Endothelial cell of coronary artery (primary cell): ENCODE data around the gene SFXN4. TPM values are rescaled to one million over a fixed set of nuclear protein-coding genes. Genes with fewer than 3 reads are reported as not detected.

Experiments
- total RNA-seq: library from RNA; depleted of rRNA; stranded (reverse); fragments of >200 nt; gene quantifications from 2 replicates; pipeline ENCODE4 v1.2.3, GENCODE V29; 2014

SFXN4 gene, protein sequence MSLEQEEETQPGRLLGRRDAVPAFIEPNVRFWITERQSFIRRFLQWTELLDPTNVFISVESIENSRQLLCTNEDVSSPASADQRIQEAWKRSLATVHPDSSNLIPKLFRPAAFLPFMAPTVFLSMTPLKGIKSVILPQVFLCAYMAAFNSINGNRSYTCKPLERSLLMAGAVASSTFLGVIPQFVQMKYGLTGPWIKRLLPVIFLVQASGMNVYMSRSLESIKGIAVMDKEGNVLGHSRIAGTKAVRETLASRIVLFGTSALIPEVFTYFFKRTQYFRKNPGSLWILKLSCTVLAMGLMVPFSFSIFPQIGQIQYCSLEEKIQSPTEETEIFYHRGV
- total RNA-seq = 11.6 and 14.7 TPM in 2 replicates

DNA sequence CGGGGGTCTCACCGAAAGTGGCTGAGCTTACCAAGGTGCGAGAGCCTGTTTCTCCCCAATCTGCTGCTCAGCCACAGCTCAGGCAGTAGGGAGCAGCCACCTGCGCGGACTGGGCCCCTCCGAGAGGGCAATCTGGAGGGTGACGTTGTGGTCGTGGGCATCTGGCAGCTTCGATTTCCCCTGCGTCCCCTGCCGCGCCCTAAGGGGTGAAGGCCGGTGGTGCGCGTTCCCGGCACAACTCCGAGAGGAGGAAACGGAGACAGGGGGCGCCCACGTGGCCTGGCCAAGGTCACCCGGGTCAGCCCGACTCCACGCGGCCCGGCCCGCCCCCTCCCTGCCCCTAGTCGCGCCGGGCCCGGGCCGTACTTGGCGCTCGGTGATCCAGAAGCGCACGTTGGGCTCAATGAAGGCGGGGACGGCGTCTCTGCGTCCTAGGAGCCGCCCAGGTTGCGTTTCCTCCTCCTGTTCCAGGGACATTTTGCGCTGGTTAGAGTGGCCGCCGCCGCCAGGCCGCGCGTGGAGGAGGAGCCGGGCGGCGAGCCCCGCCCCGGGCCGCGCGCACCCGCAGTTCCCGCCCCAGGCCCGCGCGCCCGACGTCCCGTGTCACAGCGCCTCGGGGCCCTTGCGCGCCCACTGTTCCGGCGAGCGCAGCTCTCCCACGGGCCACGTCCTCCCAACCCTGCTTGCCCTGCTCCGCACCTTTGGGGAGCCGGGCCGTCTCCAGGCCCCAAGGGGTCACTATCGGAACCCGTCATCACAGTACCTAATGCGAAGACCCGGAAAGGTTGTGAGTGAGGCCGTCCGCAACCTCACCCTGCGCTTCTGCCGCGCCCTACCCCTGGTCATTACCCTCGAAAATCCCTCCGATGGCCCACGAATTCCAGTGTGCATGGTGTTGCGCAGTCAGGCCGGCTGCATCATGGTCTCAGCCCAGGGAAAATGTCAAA, at the start of gene SFXN4:
SFXN4 (minus strand) TSS at position 544 of the 947 bp plus-strand sequence; CDS start at position 477, 67 bp downstream.

DNA sequence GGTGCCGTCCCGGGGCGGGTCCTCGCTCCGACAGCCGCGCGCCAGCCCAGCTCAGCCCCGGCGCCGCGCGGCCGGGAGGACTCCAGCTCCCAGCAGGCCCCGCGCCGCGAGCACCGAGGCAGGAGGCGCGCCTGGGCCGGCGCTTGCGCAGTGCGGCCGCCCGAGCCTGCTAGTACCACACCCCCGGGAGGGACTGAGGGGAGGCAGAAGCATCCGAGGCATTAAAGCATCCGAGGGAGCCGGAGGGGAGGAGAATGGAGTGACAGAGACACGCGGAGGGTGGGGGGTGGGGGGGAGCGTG, 41.8 kb upstream of the SFXN4 start, which contains the start of gene GRK5:
GRK5 (plus strand) TSS at position 206 of the 301 bp plus-strand sequence. CDS start 347 bp downstream, outside the sequence.

DNA sequence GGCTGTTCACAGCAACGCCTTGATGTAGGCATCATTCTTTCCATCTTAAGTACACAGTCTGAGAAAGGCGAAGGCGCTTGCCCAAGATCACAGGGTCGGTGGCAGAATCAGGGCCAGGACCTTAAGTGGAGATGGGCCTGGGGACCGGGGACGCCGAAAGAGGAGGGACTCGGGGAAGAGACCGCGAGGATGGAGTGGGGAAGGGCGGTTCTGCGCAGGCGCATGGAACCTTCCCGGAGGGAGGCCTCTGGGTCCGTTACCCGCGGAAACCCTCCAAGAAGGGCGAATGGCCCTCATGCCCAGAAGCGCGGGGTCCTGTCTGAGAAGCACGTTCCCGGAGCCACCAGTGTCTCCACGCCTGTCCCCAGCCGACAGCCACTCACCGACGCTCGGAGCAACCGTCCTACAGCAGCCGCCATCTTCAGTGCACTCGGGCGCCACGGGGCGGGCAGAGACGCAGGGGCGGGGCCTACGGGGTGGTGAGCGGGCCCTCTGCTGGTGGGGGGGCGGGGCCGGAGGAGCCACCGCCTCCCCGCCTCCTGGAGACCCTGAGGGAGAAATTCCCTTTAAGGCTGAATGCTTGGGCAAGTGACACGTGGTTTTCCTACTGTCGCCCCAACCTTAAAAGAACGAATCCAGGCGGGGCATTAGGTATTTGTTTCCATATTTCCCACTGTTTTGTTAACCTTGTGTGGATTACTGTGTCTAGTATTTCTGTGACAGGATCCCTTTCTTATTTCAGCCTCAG, 13.0 kb upstream of the SFXN4 start, which contains the start of gene PRDX3:
PRDX3 (minus strand) TSS at position 441 of the 748 bp plus-strand sequence; CDS start at position 419, 22 bp downstream.

DNA sequence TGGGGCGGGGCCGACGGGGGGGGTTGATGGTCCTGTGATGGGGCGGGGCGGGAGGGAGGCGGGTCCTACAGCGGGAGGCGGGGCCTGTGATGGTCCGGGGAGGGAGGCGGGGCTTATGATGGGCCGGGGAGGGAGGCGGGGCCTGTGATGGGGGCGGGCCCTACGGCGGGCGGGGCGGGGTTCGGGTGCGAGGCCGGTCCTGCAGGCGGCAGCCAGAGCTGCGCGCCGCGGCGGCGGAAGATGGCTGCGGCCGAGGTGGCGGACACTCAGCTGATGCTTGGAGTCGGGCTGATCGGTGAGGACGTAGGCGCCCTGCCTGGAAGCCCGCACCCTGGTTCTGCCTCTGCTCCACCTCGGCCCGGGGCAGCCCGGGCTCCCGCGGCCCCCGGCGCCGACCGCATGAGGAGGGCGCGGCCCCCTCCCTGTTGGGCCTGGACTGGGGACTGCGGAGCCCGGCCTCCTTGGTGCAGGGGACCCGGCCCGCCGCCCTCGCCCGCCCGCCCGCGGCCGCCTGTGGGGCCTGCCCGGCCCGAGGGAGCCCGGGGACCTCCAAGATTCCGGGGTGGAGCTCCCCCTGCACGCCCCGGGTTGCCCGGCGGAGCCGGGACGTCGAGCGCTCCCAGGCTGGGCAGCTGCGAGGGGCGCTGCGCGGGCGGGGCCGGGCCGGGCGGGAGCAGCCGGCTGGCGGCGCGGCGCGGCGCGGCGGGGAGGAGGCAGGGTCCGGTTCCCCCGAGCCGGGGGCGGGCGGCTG, 61.4 kb downstream of the SFXN4 start, which contains the start of gene DENND10:
DENND10 (plus strand) TSS at position 211 of the 751 bp plus-strand sequence; CDS start at position 241, 30 bp downstream.

Other genes with a start within 250 kb of the SFXN4 start
- gene NANOS1, start 136.0 kb downstream of the SFXN4 start, total RNA-seq = 0.18 and 0.85 TPM in 2 replicates
- gene EIF3A, start 84.9 kb downstream of the SFXN4 start, total RNA-seq = 101 and 103 TPM in 2 replicates
- 45.3 and 53.7 TPM in 2 replicates for gene DENND10, start 61.6 kb downstream of the SFXN4 start, total RNA-seq
- 125 and 170 TPM in 2 replicates for gene PRDX3, start 13.1 kb upstream of the SFXN4 start, total RNA-seq
- gene GRK5, start 41.9 kb upstream of the SFXN4 start, total RNA-seq = 43.9 and 48.8 TPM in 2 replicates